Panc1 (cell line): Measurements from ENCODE around the gene CBFB. TPM values are rescaled to one million over a fixed set of nuclear protein-coding genes. Genes with fewer than 3 reads are reported as not detected.

ENCODE experiments used
- ATAC-seq: fragments of 200-7000 bp; cut with Tn5 transposase; 2 replicates; pipeline ENCODE4 v1.9.1; 2020; ENCODE audit warnings: mild to moderate bottlenecking, moderate library complexity
- BruUV-seq: library from RNA; stranded (reverse); fragments of 400-500 nt; replicated peaks from 2 replicates; lab custom pipeline; 2021; lab: Mats Ljungman, UMichigan
- CTCF ChIA-PET: fragments of 300-600 bp; sonication (Branson Sonifier 250); formaldehyde crosslinking; loops from one replicate; lab custom pipeline; 2022; ENCODE audit warnings: antibody characterized with exemption; lab: Charles Lee
- POLR2A ChIA-PET: fragments of 300-600 bp; sonication (Branson Sonifier 250); formaldehyde crosslinking; loops from one replicate; lab custom pipeline; 2022; ENCODE audit warnings: antibody characterized with exemption; lab: Charles Lee
- DNase-seq: peaks from one replicate; pipeline ENCODE4 v3.0.0-alpha.2; 2010; ENCODE audit warnings: low read depth, low spot score
- H3K27ac ChIP-seq: 2 replicates; pipeline ENCODE4 v1.5.1; 2011; ENCODE audit warnings: mild to moderate bottlenecking, low read length, inconsistent platforms
- H3K27me3 ChIP-seq: fragments of 200-500 bp; sonication (Bioruptor generic); 2 replicates; pipeline ENCODE4 v1.6.0; 2014; ENCODE audit warnings: low read length, inconsistent platforms; ENCODE audit not compliant: control insufficient read depth, insufficient read depth
- H3K36me3 ChIP-seq: fragments of 200-500 bp; sonication (Bioruptor generic); 2 replicates; pipeline ENCODE4 v1.5.1; 2014; ENCODE audit warnings: inconsistent platforms, mild to moderate bottlenecking, low read length, moderate library complexity; ENCODE audit not compliant: control insufficient read depth, insufficient read depth
- H3K4me1 ChIP-seq: 2 replicates; pipeline ENCODE4 v1.5.1; 2011; ENCODE audit warnings: inconsistent platforms, mild to moderate bottlenecking, low read length, moderate library complexity; ENCODE audit not compliant: control insufficient read depth, insufficient read depth
- H3K4me3 ChIP-seq, 2 experiments: 2 replicates each; pipeline ENCODE4 v1.5.1; 2011 to 2012; ENCODE audit warnings: low read depth in 2 of 2, low read length in 2 of 2, mild to moderate bottlenecking in 2 of 2, inconsistent platforms in 1 of 2, moderate library complexity in 1 of 2
- H3K9me3 ChIP-seq: fragments of 200-500 bp; sonication (Bioruptor generic); 2 replicates; pipeline ENCODE4 v1.5.1; 2014; ENCODE audit warnings: low read depth, mild to moderate bottlenecking, inconsistent platforms, low read length, moderate library complexity; ENCODE audit not compliant: control insufficient read depth, insufficient read depth
- POLR2AphosphoS5 ChIP-seq: IDR thresholded peaks from 2 replicates; pipeline ENCODE4 v1.6.1; 2012; ENCODE audit warnings: mild to moderate bottlenecking, low read depth, low read length, moderate library complexity
- SIN3A ChIP-seq: IDR thresholded peaks from 2 replicates; pipeline ENCODE4 v1.6.1; 2012; ENCODE audit warnings: low read depth, mild to moderate bottlenecking, low read length, moderate library complexity, borderline replicate concordance; ENCODE audit not compliant: insufficient read depth
- TCF7L2 ChIP-seq: IDR thresholded peaks from 2 replicates; pipeline ENCODE4 v1.6.1; 2011; ENCODE audit warnings: mild to moderate bottlenecking, low read depth, low read length, inconsistent platforms
- in situ Hi-C: cut with HindIII; loops from 2 replicates; pipeline ENCODE4 v1.10.0; 2016; ENCODE audit warnings: low sequenced_read_pairs, low pct_unique_long_range_greater_than_20kb
- intact Hi-C: fragments of 100-400 bp; cut with micrococcal nuclease; formaldehyde crosslinking; loops from one replicate; pipeline ENCODE4 v1.10.0; 2022; ENCODE audit not compliant: unreplicated experiment
- total RNA-seq: library from RNA; stranded (reverse); gene quantifications from one replicate; pipeline ENCODE4 v1.2.1, GENCODE V29; 2021; ENCODE audit not compliant: unreplicated experiment
- TF ChIP-seq, protein P1 (sequence below), 2 experiments: IDR thresholded peaks; 2 replicates each; pipeline ENCODE4 v1.6.1; 2011 to 2012; ENCODE audit warnings: low read depth in 2 of 2, control low read depth in 1 of 2, low read length in 1 of 2, mild to moderate bottlenecking in 1 of 2, moderate library complexity in 1 of 2; ENCODE audit not compliant: insufficient read depth in 1 of 2
- TF ChIP-seq, protein P2 (sequence below): fragments of 450-650 bp; IDR thresholded peaks from 2 replicates; pipeline ENCODE4 v1.5.1; 2017; ENCODE audit warnings: mild to moderate bottlenecking

Gene CBFB
- total RNA-seq, 1 experiment from 2014 or later, result 66.4 TPM

DNA sequence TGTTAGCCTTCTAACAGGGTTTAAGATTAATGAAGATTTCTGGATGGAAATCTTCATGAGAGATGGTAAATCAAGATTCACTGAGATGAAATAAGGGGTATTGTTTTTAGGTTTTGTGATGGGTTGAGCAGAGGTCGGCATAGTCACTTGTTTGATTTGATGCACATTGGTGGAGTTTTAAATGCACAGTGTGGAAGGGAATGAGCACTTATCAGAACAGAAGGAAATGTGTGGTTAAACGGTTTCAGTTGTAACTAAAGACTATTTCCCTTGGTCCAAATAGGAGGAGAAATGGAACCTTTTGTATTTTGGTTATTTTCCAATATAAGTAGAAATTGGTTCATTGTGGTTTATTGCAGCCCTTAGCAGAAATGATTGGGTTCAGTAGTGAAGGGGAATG, 34.1 kb downstream of the CBFB start:
- Histone ChIP-seq H3K27ac (no peak overlapping the region), H3K27me3 (no peaks in the 10 kb centered on the region), H3K9me3 (no peaks in the 10 kb centered on the region), H3K4me1 (no peaks in the 10 kb centered on the region), H3K4me3 (no peak overlapping the region), H3K36me3 (peaks cover 2% of the 10 kb centered on the region; the same call in 1 of the 2 replicates)
- ChIA-PET CTCF (no interaction called here), POLR2A (no interaction called here)
- ATAC-seq, result no peak
- DNase-seq, result no peak
- in situ Hi-C loops, result no loop called here
- TF ChIP-seq SIN3A (no peak), POLR2AphosphoS5 (no peak), TCF7L2 (no peak)
- TF ChIP-seq, protein P1, sequence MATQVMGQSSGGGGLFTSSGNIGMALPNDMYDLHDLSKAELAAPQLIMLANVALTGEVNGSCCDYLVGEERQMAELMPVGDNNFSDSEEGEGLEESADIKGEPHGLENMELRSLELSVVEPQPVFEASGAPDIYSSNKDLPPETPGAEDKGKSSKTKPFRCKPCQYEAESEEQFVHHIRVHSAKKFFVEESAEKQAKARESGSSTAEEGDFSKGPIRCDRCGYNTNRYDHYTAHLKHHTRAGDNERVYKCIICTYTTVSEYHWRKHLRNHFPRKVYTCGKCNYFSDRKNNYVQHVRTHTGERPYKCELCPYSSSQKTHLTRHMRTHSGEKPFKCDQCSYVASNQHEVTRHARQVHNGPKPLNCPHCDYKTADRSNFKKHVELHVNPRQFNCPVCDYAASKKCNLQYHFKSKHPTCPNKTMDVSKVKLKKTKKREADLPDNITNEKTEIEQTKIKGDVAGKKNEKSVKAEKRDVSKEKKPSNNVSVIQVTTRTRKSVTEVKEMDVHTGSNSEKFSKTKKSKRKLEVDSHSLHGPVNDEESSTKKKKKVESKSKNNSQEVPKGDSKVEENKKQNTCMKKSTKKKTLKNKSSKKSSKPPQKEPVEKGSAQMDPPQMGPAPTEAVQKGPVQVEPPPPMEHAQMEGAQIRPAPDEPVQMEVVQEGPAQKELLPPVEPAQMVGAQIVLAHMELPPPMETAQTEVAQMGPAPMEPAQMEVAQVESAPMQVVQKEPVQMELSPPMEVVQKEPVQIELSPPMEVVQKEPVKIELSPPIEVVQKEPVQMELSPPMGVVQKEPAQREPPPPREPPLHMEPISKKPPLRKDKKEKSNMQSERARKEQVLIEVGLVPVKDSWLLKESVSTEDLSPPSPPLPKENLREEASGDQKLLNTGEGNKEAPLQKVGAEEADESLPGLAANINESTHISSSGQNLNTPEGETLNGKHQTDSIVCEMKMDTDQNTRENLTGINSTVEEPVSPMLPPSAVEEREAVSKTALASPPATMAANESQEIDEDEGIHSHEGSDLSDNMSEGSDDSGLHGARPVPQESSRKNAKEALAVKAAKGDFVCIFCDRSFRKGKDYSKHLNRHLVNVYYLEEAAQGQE (IDR thresholded peaks at IDR 0.05; ENCODE audit: insufficient read depth in 1 of 2, low read depth in 2 of 2, low read length in 1 of 2), result no peak
- TF ChIP-seq, protein P2, sequence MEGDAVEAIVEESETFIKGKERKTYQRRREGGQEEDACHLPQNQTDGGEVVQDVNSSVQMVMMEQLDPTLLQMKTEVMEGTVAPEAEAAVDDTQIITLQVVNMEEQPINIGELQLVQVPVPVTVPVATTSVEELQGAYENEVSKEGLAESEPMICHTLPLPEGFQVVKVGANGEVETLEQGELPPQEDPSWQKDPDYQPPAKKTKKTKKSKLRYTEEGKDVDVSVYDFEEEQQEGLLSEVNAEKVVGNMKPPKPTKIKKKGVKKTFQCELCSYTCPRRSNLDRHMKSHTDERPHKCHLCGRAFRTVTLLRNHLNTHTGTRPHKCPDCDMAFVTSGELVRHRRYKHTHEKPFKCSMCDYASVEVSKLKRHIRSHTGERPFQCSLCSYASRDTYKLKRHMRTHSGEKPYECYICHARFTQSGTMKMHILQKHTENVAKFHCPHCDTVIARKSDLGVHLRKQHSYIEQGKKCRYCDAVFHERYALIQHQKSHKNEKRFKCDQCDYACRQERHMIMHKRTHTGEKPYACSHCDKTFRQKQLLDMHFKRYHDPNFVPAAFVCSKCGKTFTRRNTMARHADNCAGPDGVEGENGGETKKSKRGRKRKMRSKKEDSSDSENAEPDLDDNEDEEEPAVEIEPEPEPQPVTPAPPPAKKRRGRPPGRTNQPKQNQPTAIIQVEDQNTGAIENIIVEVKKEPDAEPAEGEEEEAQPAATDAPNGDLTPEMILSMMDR, result no peak
- BruUV-seq, result no TSS peak
- intact Hi-C loops, result no loop called here

DNA sequence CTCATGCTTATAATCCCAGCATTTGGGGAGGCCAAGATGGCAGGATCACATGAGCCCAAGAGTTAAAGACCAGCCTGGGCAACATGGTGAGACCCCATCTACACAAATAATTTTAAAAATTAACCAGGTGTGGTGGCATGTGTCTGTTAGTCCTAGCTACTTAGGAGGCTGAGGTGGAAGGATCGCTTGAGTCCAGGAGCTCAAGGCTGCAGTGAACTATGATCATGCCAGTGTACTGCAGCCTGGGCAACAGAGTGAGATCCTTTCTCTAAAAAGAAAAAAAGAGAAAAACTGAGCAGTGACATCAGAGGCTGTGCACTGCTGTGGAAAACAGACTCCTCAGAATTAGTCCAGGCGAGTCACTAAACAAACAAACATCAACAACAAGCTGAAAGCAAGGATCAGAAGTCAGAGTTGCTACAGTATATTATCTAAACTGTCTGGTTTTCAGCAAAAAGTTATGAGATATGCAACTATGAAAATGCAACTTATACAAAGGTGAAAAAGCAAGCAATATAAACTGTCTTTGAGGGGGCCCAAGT, 39.3 kb downstream of the CBFB start:
- no peak overlapping the region for H3K4me3 ChIP-seq
- no peak for DNase-seq
- CTCF ChIA-PET, result no interaction called here
- H3K27ac ChIP-seq, result no peak overlapping the region
- ATAC-seq, result no peak
- H3K36me3 ChIP-seq, result peaks cover 8% of the 10 kb centered on the region; the same call in 1 of the 2 replicates
- no peaks in the 10 kb centered on the region for H3K4me1 ChIP-seq
- in situ Hi-C loops, result no loop called here
- no peaks in the 10 kb centered on the region for H3K27me3 ChIP-seq
- H3K9me3 ChIP-seq, result no peaks in the 10 kb centered on the region
- POLR2A ChIA-PET, result no interaction called here
- TF ChIP-seq, protein P2, result no peak
- TF ChIP-seq, protein P1 (IDR thresholded peaks at IDR 0.05; ENCODE audit: insufficient read depth in 1 of 2, low read depth in 2 of 2, low read length in 1 of 2), result no peak
- TF ChIP-seq POLR2AphosphoS5 (no peak), SIN3A (no peak), TCF7L2 (no peak)
- intact Hi-C loops, result no loop called here
- no TSS peak for BruUV-seq
